Head of caudate nucleus (tissue), 42 donors: ENCODE measurements around the gene ZFTA.

ENCODE experiments used
- DNase-seq, 42 donors: peaks; one replicate each; pipeline versions ENCODE4 v3.0.0 to v3.0.0-alpha.2; 2020 to 2021; ENCODE audit warnings: mixed read lengths in 7 of 42
- intact Hi-C: fragments of 100-400 bp; cut with DNase I; formaldehyde crosslinking; loops from one replicate; pipeline ENCODE4 v1.15.0; 2022

Gene ZFTA

GRCh38 chr11:63762654-63763495 is 5.7 kb downstream of the ZFTA start:
- peak in 40 of 42 donors; percentile 37 to 85 (median 66) for DNase-seq
- intact Hi-C loops, result loop anchor here (10.0 kb wide), 1 partner anchor 182 kb away; no protein-coding TSS in a partner anchor

GRCh38 chr11:63761931-63762653 is 6.5 kb downstream of the ZFTA start:
- intact Hi-C loops, result loop anchor here (10.0 kb wide), 1 partner anchor 183 kb away; no protein-coding TSS in a partner anchor
- peak in 23 of 42 donors; percentile 24 to 63 (median 45) for DNase-seq

- intact Hi-C loops, result loop anchor here (10.0 kb wide), 1 partner anchor 184 kb away; no protein-coding TSS in a partner anchor
- peak in 2 of 42 donors; percentile 12 to 18 for DNase-seq
These were observed 7.4 kb downstream of the ZFTA start for GRCh38 chr11:63761188-63761587.

- no peak for DNase-seq
- intact Hi-C loops, result loop anchor here (10.0 kb wide), 1 partner anchor 184 kb away; no protein-coding TSS in a partner anchor
These were observed 8.0 kb downstream of the ZFTA start for GRCh38 chr11:63760487-63761079.

DNA sequence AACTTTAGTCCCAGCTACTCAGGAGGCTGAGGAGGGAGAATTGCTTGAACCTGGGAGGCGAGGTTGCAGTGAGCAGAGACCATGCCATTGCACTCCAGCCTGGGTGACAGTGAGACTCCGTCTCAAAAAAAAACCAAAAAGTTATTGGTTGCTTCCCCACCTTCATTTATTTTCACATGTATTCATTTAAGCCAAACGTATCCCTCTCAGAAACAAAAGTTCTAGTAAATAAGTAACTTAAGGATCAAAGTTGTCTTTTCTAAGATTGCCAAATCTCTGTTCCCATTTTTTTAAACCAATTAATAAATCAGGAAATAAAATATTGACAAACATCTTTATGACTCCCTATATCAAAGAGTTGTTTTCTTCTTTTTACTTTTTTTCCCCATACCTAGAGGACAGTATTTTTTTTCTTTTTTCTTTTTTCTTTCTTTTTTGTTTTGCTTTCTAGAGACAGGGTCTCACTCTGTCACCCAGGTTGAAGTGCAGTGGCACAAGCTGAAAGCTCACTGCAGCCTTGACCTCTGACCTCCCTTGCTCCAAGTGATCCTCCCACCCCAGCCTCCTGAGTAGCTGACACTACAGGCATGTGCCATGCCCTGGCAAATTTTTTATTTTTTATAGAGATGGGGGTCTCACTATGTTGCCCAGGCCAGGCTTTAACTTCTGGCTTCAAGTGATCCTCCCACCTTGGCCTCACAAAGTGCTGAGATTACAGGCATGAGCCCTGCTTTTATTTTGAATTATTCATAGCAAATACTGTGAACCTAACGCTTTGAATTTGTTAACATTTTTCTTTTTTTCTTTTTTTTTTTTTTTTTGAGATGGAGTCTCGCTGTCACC is 11.4 kb downstream of the ZFTA start:
- intact Hi-C loops, result no loop called here
- no peak for DNase-seq

- DNase-seq, result no peak
- intact Hi-C loops, result no loop called here
These were observed 19.0 kb downstream of the ZFTA start for GRCh38 chr11:63749624-63750023.

DNA sequence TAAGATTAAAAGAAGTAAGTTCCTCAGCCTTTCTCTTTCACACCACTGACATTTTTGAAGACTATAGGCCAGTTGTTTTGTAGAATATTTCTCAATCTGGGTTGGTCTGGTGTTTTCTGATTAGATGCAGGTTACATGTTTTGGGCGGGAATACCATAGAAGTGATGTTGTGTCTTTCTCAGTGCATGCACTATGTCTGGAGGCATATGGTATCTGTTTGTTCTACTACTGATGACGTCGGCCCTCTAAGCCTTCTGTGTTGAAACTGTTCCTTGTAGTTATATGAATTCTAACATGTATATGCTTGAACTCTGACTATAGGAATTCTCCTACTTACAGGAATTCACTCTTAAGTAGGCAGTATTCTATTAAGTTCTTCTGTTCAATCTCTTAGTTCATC is 21.6 kb downstream of the ZFTA start:
- intact Hi-C loops, result no loop called here
- DNase-seq, result no peak

GRCh38 chr11:63745304-63746170 is 23.0 kb downstream of the ZFTA start:
- intact Hi-C loops, result no loop called here

GRCh38 chr11:63738720-63739360 is 29.7 kb downstream of the ZFTA start:
- DNase-seq, result peak; percentile 18 to 94 (median 80)
- intact Hi-C loops, result loop anchor here (5.0 kb wide), 1 partner anchor 67 kb away; the partner anchor contains the start of gene ATL3

More at GRCh38 chr11:63745304-63746170, 23.0 kb downstream of the ZFTA start:
- DNase-seq, result no peak

DNA sequence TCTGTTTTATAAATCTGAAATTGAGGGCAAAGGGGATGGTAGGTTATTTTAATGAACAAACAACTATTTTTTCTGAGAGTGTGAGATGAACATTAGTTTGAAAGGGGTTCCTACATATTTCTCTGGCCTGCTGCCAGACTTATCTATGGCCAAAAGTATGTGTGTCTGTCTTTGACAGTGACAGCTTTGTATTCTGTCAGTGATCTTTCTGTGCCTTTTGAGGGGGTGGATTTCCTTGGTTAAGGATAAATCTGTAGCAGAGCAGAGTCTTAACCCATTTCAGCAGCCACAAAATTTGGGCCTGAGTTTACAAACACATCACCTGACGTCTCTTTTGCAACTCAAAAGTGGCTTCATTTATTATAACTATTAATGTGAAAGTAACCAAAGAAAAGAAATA is 30.9 kb downstream of the ZFTA start:
- intact Hi-C loops, result loop anchor here (5.0 kb wide), 1 partner anchor 65 kb away; the partner anchor contains the start of gene ATL3
- no peak for DNase-seq

DNA sequence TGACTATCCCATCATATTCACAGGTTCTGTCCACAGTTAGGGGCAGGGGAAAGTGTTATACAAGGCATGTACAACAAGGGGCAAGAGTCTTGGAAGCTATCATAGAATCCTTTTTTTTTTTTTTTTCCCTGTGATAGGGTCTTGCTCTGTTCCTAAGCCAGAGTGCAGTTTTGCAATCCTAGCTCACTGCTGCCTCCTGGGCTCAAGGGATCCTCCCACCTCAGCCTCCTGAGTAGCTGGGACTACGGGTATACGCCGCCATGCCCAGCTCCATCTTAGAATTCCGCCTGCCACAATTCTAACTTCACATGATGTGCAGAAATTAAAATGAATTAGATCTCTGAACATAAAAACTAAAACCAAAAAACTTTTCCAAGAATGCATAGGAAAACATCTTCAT is 31.7 kb downstream of the ZFTA start:
- no peak for DNase-seq
- intact Hi-C loops, result loop anchor here (5.0 kb wide), 1 partner anchor 65 kb away; the partner anchor contains the start of gene ATL3

DNA sequence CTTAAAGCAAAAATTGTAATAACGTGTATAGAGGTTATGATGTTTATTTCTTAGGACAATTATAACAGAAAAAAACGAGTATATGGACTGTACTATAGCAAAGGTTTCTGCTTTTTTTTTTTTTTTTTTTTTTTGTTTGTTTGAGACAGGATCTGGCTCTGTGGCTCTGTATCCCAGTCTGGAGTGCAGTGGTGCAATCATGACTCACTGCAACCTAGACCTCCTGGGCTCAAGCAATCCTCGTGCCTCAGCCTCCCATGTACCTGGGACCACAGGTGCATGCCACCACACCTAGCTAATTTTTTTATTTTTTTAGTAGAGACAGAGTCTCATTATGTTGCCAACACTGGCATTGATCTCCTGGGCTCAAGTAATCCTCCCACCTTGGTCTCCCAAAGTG is 39.2 kb downstream of the ZFTA start:
- intact Hi-C loops, result no loop called here
- no peak for DNase-seq

- intact Hi-C loops, result no loop called here
- DNase-seq, result no peak
These were observed 48.0 kb downstream of the ZFTA start for GRCh38 chr11:63720611-63721010.

GRCh38 chr11:63719987-63720386 is 48.6 kb downstream of the ZFTA start:
- no peak for DNase-seq
- intact Hi-C loops, result no loop called here

GRCh38 chr11:63719001-63719400 is 49.6 kb downstream of the ZFTA start:
- no peak for DNase-seq
- intact Hi-C loops, result no loop called here
